Endothelial cell of umbilical vein (primary cell): ENCODE data around the gene NFE2L1.

Experiments
- EZH2 ChIP-seq: IDR thresholded peaks from 2 replicates; pipeline ENCODE4 v1.6.1; 2012; ENCODE audit warnings: borderline replicate concordance, low read depth, mild to moderate bottlenecking, moderate library complexity, low read length, inconsistent platforms; ENCODE audit not compliant: severe bottlenecking
- FOS ChIP-seq: IDR thresholded peaks from 2 replicates; pipeline ENCODE4 v1.6.1; 2011; ENCODE audit warnings: mild to moderate bottlenecking, low read length, moderate library complexity, borderline replicate concordance; ENCODE audit not compliant: insufficient read depth
- GATA2 ChIP-seq: IDR thresholded peaks from 2 replicates; pipeline ENCODE4 v1.7.0; 2011; ENCODE audit warnings: low read depth, mild to moderate bottlenecking, moderate library complexity, mixed read lengths, low read length; ENCODE audit not compliant: insufficient read length, insufficient read depth
- MYC ChIP-seq: IDR thresholded peaks from one replicate; pipeline ENCODE4 v1.6.1; 2011; ENCODE audit warnings: mild to moderate bottlenecking, low read depth, low read length
- POLR2A ChIP-seq: IDR thresholded peaks from 2 replicates; pipeline ENCODE4 v1.6.1; 2012; ENCODE audit warnings: low read depth, mild to moderate bottlenecking, control low read depth, low read length
- POLR2AphosphoS5 ChIP-seq: IDR thresholded peaks from 2 replicates; pipeline ENCODE4 v1.6.1; 2012; ENCODE audit warnings: low read depth, mild to moderate bottlenecking, control low read depth, low read length, moderate library complexity; ENCODE audit not compliant: insufficient read depth
- TF ChIP-seq, protein P1 (sequence below), 2 donors: IDR thresholded peaks; 1 replicate in 1 of 2; 2 replicates in 1 of 2; pipeline ENCODE4 v1.5.1; 2011; ENCODE audit warnings: low read length in 2 of 2, mild to moderate bottlenecking in 2 of 2, moderate library complexity in 2 of 2, control low read depth in 1 of 2, inconsistent platforms in 1 of 2, low read depth in 1 of 2; ENCODE audit not compliant: insufficient read depth in 1 of 2; ENCODE audit errors: extremely low read depth in 1 of 2

GRCh38 chr17:48095611-48096010, 47.5 kb downstream of the NFE2L1 start:
- TF ChIP-seq, protein P1, sequence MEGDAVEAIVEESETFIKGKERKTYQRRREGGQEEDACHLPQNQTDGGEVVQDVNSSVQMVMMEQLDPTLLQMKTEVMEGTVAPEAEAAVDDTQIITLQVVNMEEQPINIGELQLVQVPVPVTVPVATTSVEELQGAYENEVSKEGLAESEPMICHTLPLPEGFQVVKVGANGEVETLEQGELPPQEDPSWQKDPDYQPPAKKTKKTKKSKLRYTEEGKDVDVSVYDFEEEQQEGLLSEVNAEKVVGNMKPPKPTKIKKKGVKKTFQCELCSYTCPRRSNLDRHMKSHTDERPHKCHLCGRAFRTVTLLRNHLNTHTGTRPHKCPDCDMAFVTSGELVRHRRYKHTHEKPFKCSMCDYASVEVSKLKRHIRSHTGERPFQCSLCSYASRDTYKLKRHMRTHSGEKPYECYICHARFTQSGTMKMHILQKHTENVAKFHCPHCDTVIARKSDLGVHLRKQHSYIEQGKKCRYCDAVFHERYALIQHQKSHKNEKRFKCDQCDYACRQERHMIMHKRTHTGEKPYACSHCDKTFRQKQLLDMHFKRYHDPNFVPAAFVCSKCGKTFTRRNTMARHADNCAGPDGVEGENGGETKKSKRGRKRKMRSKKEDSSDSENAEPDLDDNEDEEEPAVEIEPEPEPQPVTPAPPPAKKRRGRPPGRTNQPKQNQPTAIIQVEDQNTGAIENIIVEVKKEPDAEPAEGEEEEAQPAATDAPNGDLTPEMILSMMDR (IDR thresholded peaks at IDR 0.05; ENCODE audit: extremely low read depth in 1 of 2, insufficient read depth in 1 of 2, low read depth in 1 of 2, low read length in 2 of 2) = no peak
- TF ChIP-seq POLR2A = no peak
- no peak for TF ChIP-seq GATA2
- TF ChIP-seq EZH2 = no peak
- no peak for TF ChIP-seq FOS
- no peak for TF ChIP-seq POLR2AphosphoS5
- no peak for TF ChIP-seq MYC
